ENCODE measurements around the gene CC2D2A. TPM values are rescaled to one million over a fixed set of nuclear protein-coding genes. Genes with fewer than 3 reads are reported as not detected.

Gene CC2D2A
- total and polyA plus RNA-seq, 9 of the 15 experiments (the other 6 are each of a cell fraction or from before 2014, with no cell fraction given) = 0.36 to 2.5 (median 1.6) TPM

GRCh38 chr4:15436513-15436912, 33.2 kb upstream of the CC2D2A start:
- Histone ChIP-seq H3K9me3 (replicated peaks; ENCODE audit: control insufficient read depth, insufficient read depth, low read depth, low read length) (no peaks in the 10 kb centered on the region), H3K4me2 (ENCODE audit: insufficient read depth, low read length) (no peak overlapping the region), H3K27me3 (ENCODE audit: control insufficient read depth in 2 of 2, insufficient read depth in 2 of 2, low read length in 2 of 2) (no peaks in the 10 kb centered on the region), H3K4me1 (replicated peaks in 1 of 2; ENCODE audit: control insufficient read depth in 2 of 2, insufficient read depth in 2 of 2, low read length in 2 of 2) (no peaks in the 10 kb centered on the region), H3K79me2 (ENCODE audit: control insufficient read depth, insufficient read depth, low read length) (no peaks in the 10 kb centered on the region), H2AFZ (ENCODE audit: low read depth, low read length) (no peak overlapping the region), H3K4me3 (no peak overlapping the region), H3K27ac (ENCODE audit: extremely low read depth, low read depth, low read length) (no peak overlapping the region), H3K36me3 (ENCODE audit: control insufficient read depth, insufficient read depth, low read length) (no peaks in the 10 kb centered on the region), H4K20me1 (replicated peaks; ENCODE audit: control insufficient read depth, insufficient read depth, low read length) (no peaks in the 10 kb centered on the region), H3K9ac (ENCODE audit: insufficient read depth in 1 of 2, low read depth in 2 of 2, low read length in 2 of 2) (no peak overlapping the region), H3K9me1 (ENCODE audit: control insufficient read depth, insufficient read depth, low read length) (no peaks in the 10 kb centered on the region)
- BruUV-seq (replicated peaks) = no TSS peak
- ChIA-PET CTCF (ENCODE audit: low intra/inter-chr PET ratio) (no interaction called here), POLR2A (no interaction called here)
- FAIRE-seq = no peak
- intact Hi-C loops (cut with micrococcal nuclease) (no loop called here), in situ Hi-C loops (cut with MboI) (no loop called here)
- ATAC-seq = no peak
- 7% methylated on average over 2 of the region's 2 CpGs for WGBS (ENCODE audit: insufficient coverage, low coverage, missing lambda C conversion rate)
- no peak for DNase-seq (ENCODE audit: extremely low read depth in 1 of 4, low spot score in 3 of 4)
- TF ChIP-seq, protein P1, sequence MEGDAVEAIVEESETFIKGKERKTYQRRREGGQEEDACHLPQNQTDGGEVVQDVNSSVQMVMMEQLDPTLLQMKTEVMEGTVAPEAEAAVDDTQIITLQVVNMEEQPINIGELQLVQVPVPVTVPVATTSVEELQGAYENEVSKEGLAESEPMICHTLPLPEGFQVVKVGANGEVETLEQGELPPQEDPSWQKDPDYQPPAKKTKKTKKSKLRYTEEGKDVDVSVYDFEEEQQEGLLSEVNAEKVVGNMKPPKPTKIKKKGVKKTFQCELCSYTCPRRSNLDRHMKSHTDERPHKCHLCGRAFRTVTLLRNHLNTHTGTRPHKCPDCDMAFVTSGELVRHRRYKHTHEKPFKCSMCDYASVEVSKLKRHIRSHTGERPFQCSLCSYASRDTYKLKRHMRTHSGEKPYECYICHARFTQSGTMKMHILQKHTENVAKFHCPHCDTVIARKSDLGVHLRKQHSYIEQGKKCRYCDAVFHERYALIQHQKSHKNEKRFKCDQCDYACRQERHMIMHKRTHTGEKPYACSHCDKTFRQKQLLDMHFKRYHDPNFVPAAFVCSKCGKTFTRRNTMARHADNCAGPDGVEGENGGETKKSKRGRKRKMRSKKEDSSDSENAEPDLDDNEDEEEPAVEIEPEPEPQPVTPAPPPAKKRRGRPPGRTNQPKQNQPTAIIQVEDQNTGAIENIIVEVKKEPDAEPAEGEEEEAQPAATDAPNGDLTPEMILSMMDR (IDR thresholded peaks at IDR 0.05 in 2 of 3, conservative IDR thresholded peaks at IDR 0.05 in 1 of 3; ENCODE audit: insufficient read depth in 2 of 3, low read depth in 1 of 3, low read length in 3 of 3) = no peak
- TF ChIP-seq HLTF (IDR thresholded peaks at IDR 0.05) (no peak), ZNF717 (CRISPR knock-in tag; IDR thresholded peaks at IDR 0.05) (no peak), EGR1 (conservative IDR thresholded peaks at IDR 0.05) (no peak), XRCC3 (IDR thresholded peaks at IDR 0.05) (no peak), PHB (CRISPR knock-in tag; IDR thresholded peaks at IDR 0.05) (no peak), ZNF316 (IDR thresholded peaks at IDR 0.05) (no peak), AFF4 (CRISPR knock-in tag; IDR thresholded peaks at IDR 0.05) (no peak), ZNF740 (CRISPR knock-in tag; IDR thresholded peaks at IDR 0.05) (no peak), ZNF740 (tag; IDR thresholded peaks at IDR 0.05) (no peak), ZNF561 (CRISPR knock-in tag; conservative IDR thresholded peaks at IDR 0.05) (no peak), FOS (IDR thresholded peaks at IDR 0.05; ENCODE audit: extremely low read depth, insufficient read length) (no peak), RBM17 (IDR thresholded peaks at IDR 0.05; ENCODE audit: borderline replicate concordance, low read depth, low read length) (no peak), NCOA4 (IDR thresholded peaks at IDR 0.05; ENCODE audit: partially characterized antibody) (no peak), PYGO2 (tag; IDR thresholded peaks at IDR 0.05) (no peak), NFE2 (IDR thresholded peaks at IDR 0.05; ENCODE audit: low read depth) (no peak), CHAMP1 (IDR thresholded peaks at IDR 0.05) (no peak)

Data from K562 (cell line).